NCI-H2107 treated with DMSO at 0.1 percent for 48 hours (cell line): ENCODE data around the gene EFCAB6.

Source experiments
- DNase-seq: peaks from one replicate; lab custom pipeline; 2025; ENCODE audit not compliant: unreplicated experiment; lab: John Stamatoyannopoulos, UW

The EFCAB6 gene

GRCh38 chr22:43488031-43488866 is 323.9 kb downstream of the EFCAB6 start:
- no peak for DNase-seq

GRCh38 chr22:43487311-43488030 is 324.6 kb downstream of the EFCAB6 start:
- DNase-seq = no peak

GRCh38 chr22:43485502-43486089 is 326.5 kb downstream of the EFCAB6 start:
- no peak for DNase-seq

GRCh38 chr22:43484227-43484626 is 327.9 kb downstream of the EFCAB6 start:
- no peak for DNase-seq

- no peak for DNase-seq
Observed at GRCh38 chr22:43483669-43484068, 328.4 kb downstream of the EFCAB6 start.

GRCh38 chr22:43483266-43483665 is 328.8 kb downstream of the EFCAB6 start:
- DNase-seq = no peak

GRCh38 chr22:43482318-43482625 is 329.8 kb downstream of the EFCAB6 start:
- no peak for DNase-seq

GRCh38 chr22:43481568-43482317 is 330.4 kb downstream of the EFCAB6 start:
- DNase-seq = peak; percentile 0

GRCh38 chr22:43479962-43480361 is 332.1 kb downstream of the EFCAB6 start:
- DNase-seq = no peak

GRCh38 chr22:43479301-43479950 is 332.7 kb downstream of the EFCAB6 start:
- no peak for DNase-seq
